Measurements from ENCODE around the gene SAXO1. TPM values are rescaled to one million over a fixed set of nuclear protein-coding genes. Genes with fewer than 3 reads are reported as not detected.

Gene SAXO1
- total and polyA plus RNA-seq, 10 donors = 0.02 to 0.89 (median 0.25) TPM; not detected in 4

GRCh38 chr9:18926513-18926912, 106.5 kb downstream of the SAXO1 start:
- H3K36me3 ChIP-seq = no peaks in the 10 kb centered on the region
- no peak overlapping the region for H3K4me3 ChIP-seq
- H3K9me3 ChIP-seq = no peaks in the 10 kb centered on the region
- 69 to 94% (median 84%) methylated on average over 3 of the region's 3 CpGs for WGBS, 5 donors
- no peak overlapping the region for H3K27ac ChIP-seq
- intact Hi-C loops (cut with DNase I; ENCODE audit: low total_unique reads) = no loop called here
- TF ChIP-seq CTCF (IDR thresholded peaks at IDR 0.05 in 8 of 11, conservative IDR thresholded peaks at IDR 0.05 in 3 of 11) (no peak), POLR2AphosphoS5 (IDR thresholded peaks at IDR 0.05) (no peak), POLR2A (IDR thresholded peaks at IDR 0.05) (no peak)
- no peak for DNase-seq
- H3K27me3 ChIP-seq (replicated peaks in 1 of 7) = no peaks in the 10 kb centered on the region
- no peaks in the 10 kb centered on the region for H3K4me1 ChIP-seq

GRCh38 chr9:18925880-18926279, 107.1 kb downstream of the SAXO1 start:
- H3K36me3 ChIP-seq = no peaks in the 10 kb centered on the region
- DNase-seq = no peak
- H3K9me3 ChIP-seq = no peaks in the 10 kb centered on the region
- H3K27ac ChIP-seq = no peak overlapping the region
- H3K4me3 ChIP-seq = no peak overlapping the region
- intact Hi-C loops (cut with DNase I; ENCODE audit: low total_unique reads) = no loop called here
- H3K27me3 ChIP-seq (replicated peaks in 1 of 7) = no peaks in the 10 kb centered on the region
- no peak for TF ChIP-seq POLR2AphosphoS5 (IDR thresholded peaks at IDR 0.05)
- TF ChIP-seq CTCF (IDR thresholded peaks at IDR 0.05 in 8 of 11, conservative IDR thresholded peaks at IDR 0.05 in 3 of 11) = no peak
- no peak for TF ChIP-seq POLR2A (IDR thresholded peaks at IDR 0.05)
- H3K4me1 ChIP-seq = no peaks in the 10 kb centered on the region

GRCh38 chr9:18923671-18924430, 109.2 kb downstream of the SAXO1 start:
- Histone ChIP-seq H3K4me3 (no peak overlapping the region), H3K4me1 (no peaks in the 10 kb centered on the region), H3K36me3 (no peaks in the 10 kb centered on the region), H3K27me3 (replicated peaks in 1 of 7) (no peaks in the 10 kb centered on the region), H3K27ac (no peak overlapping the region), H3K9me3 (no peaks in the 10 kb centered on the region)
- intact Hi-C loops (cut with DNase I; ENCODE audit: low total_unique reads) = no loop called here
- no peak for TF ChIP-seq CTCF (IDR thresholded peaks at IDR 0.05 in 8 of 11, conservative IDR thresholded peaks at IDR 0.05 in 3 of 11)
- TF ChIP-seq POLR2A (IDR thresholded peaks at IDR 0.05) = no peak
- TF ChIP-seq POLR2AphosphoS5 (IDR thresholded peaks at IDR 0.05) = no peak
- WGBS, 5 donors = 74 to 94% (median 88%) methylated on average over 6 of the region's 6 CpGs
- DNase-seq = no peak

- no peaks in the 10 kb centered on the region for H3K27me3 ChIP-seq (replicated peaks in 1 of 7)
- TF ChIP-seq POLR2AphosphoS5 (IDR thresholded peaks at IDR 0.05) (no peak), POLR2A (IDR thresholded peaks at IDR 0.05) (no peak), CTCF (IDR thresholded peaks at IDR 0.05 in 8 of 11, conservative IDR thresholded peaks at IDR 0.05 in 3 of 11) (no peak)
- no peaks in the 10 kb centered on the region for H3K9me3 ChIP-seq
- intact Hi-C loops (cut with DNase I; ENCODE audit: low total_unique reads) = no loop called here
- no peak overlapping the region for H3K4me3 ChIP-seq
- no peak for DNase-seq
- H3K4me1 ChIP-seq = no peaks in the 10 kb centered on the region
- 40 to 54% (median 49%) methylated on average over 2 of the region's 2 CpGs for WGBS, 5 donors
- H3K36me3 ChIP-seq = no peaks in the 10 kb centered on the region
- no peak overlapping the region for H3K27ac ChIP-seq
These were observed 109.8 kb downstream of the SAXO1 start for GRCh38 chr9:18923167-18923566.
